Mesenchymal stem cell (in vitro differentiated cells and primary cell): ENCODE measurements around the gene RAP1GDS1.
"Not testable (repeated sequence)": the region's sequence is repeated elsewhere in the genome, so short reads cannot be mapped to it uniquely, and the experiment has no call there.

Experiments
- DNase-seq: peaks from one replicate; pipeline ENCODE4 v3.0.0-alpha.2; 2013
- H2AFZ ChIP-seq: one replicate; pipeline ENCODE4 v1.6.1; 2013; ENCODE audit warnings: low read depth, mild to moderate bottlenecking, control low read depth, inconsistent platforms, low read length, moderate library complexity
- H2AK5ac ChIP-seq: 2 replicates; pipeline ENCODE4 v1.6.1; 2013; ENCODE audit warnings: low read length, moderate library complexity, mild to moderate bottlenecking, inconsistent platforms; ENCODE audit not compliant: severe bottlenecking
- H2BK120ac ChIP-seq: one replicate; pipeline ENCODE4 v1.6.1; 2013; ENCODE audit warnings: low read depth, mild to moderate bottlenecking, inconsistent platforms, low read length, moderate library complexity
- H2BK12ac ChIP-seq, 2 experiments: one replicate each; pipeline ENCODE4 v1.6.1; 2013; ENCODE audit warnings: inconsistent platforms in 2 of 2, low read length in 2 of 2, mild to moderate bottlenecking in 2 of 2, moderate library complexity in 2 of 2, control low read depth in 1 of 2
- H2BK15ac ChIP-seq: one replicate; pipeline ENCODE4 v1.6.1; 2013; ENCODE audit warnings: mild to moderate bottlenecking, low read depth, inconsistent platforms; ENCODE audit not compliant: poor library complexity, severe bottlenecking
- H2BK5ac ChIP-seq: 2 replicates; pipeline ENCODE4 v1.6.1; 2013; ENCODE audit warnings: low read depth, mild to moderate bottlenecking, low read length, control low read depth, inconsistent platforms; ENCODE audit not compliant: poor library complexity, severe bottlenecking
- H3K14ac ChIP-seq, 2 experiments: one replicate each; pipeline ENCODE4 v1.6.1; 2013; ENCODE audit warnings: inconsistent platforms in 2 of 2, low read length in 2 of 2, control low read depth in 1 of 2, mild to moderate bottlenecking in 1 of 2, moderate library complexity in 1 of 2
- H3K18ac ChIP-seq, 2 experiments: one replicate each; pipeline ENCODE4 v1.6.1; 2013; ENCODE audit warnings: inconsistent platforms in 2 of 2, low read length in 2 of 2, control low read depth in 1 of 2, low read depth in 1 of 2, mild to moderate bottlenecking in 1 of 2
- H3K23ac ChIP-seq, 2 experiments: one replicate each; pipeline ENCODE4 v1.6.1; 2013; ENCODE audit warnings: inconsistent platforms in 2 of 2, low read length in 2 of 2, mild to moderate bottlenecking in 2 of 2, moderate library complexity in 2 of 2, control low read depth in 1 of 2
- H3K27ac ChIP-seq: 2 replicates; pipeline ENCODE4 v1.5.1; 2013; ENCODE audit warnings: mild to moderate bottlenecking, moderate library complexity, low read length, control low read depth, inconsistent platforms; ENCODE audit not compliant: poor library complexity, severe bottlenecking
- H3K27me3 ChIP-seq, 2 experiments: 2 replicates each; pipeline versions ENCODE4 v1.6.1 to v1.7.0; 2013; ENCODE audit warnings: low read length in 2 of 2, mild to moderate bottlenecking in 2 of 2, moderate library complexity in 2 of 2, control low read depth in 1 of 2, inconsistent platforms in 1 of 2; ENCODE audit not compliant: control insufficient read depth in 1 of 2, insufficient read depth in 1 of 2
- H3K36me3 ChIP-seq, 2 experiments: 2 replicates each; pipeline versions ENCODE4 v1.6.1 to v1.7.0; 2013; ENCODE audit warnings: low read length in 2 of 2, control low read depth in 1 of 2, inconsistent platforms in 1 of 2, low read depth in 1 of 2, mild to moderate bottlenecking in 1 of 2; ENCODE audit not compliant: insufficient read depth in 2 of 2, control insufficient read depth in 1 of 2
- H3K4ac ChIP-seq, 2 experiments: one replicate each; pipeline ENCODE4 v1.6.1; 2013; ENCODE audit warnings: inconsistent platforms in 2 of 2, low read length in 2 of 2, mild to moderate bottlenecking in 2 of 2, moderate library complexity in 2 of 2, control low read depth in 1 of 2, low read depth in 1 of 2
- H3K4me1 ChIP-seq: 2 replicates; pipeline ENCODE4 v1.6.1; 2013; ENCODE audit warnings: low read depth, low read length, control low read depth; ENCODE audit not compliant: control insufficient read depth, insufficient read depth
- H3K4me2 ChIP-seq: 2 replicates; pipeline ENCODE4 v1.6.1; 2013; ENCODE audit warnings: low read length, mild to moderate bottlenecking, inconsistent platforms; ENCODE audit not compliant: poor library complexity, severe bottlenecking
- H3K4me3 ChIP-seq, 2 experiments: 2 replicates each; pipeline versions ENCODE4 v1.5.1 to v1.7.0; 2013; ENCODE audit warnings: low read length in 2 of 2, mild to moderate bottlenecking in 2 of 2, control low read depth in 1 of 2, low read depth in 1 of 2; ENCODE audit not compliant: insufficient read depth in 1 of 2
- H3K79me1 ChIP-seq: replicated peaks from 2 replicates; pipeline ENCODE4 v1.6.1; 2013; ENCODE audit warnings: mild to moderate bottlenecking, control low read depth, low read length, inconsistent platforms; ENCODE audit not compliant: poor library complexity, severe bottlenecking
- H3K9ac ChIP-seq: 2 replicates; pipeline ENCODE4 v1.7.0; 2013; ENCODE audit warnings: mild to moderate bottlenecking, low read length, moderate library complexity
- H3K9me3 ChIP-seq: 2 replicates; pipeline ENCODE4 v1.7.0; 2013; ENCODE audit warnings: mild to moderate bottlenecking, low read length; ENCODE audit not compliant: control insufficient read depth
- H4K8ac ChIP-seq: one replicate; pipeline ENCODE4 v1.6.1; 2013; ENCODE audit warnings: inconsistent platforms, mild to moderate bottlenecking, low read length, moderate library complexity
- H4K91ac ChIP-seq: one replicate; pipeline ENCODE4 v1.6.1; 2013; ENCODE audit warnings: mild to moderate bottlenecking, low read length, inconsistent platforms
- WGBS: methylation state at CpG from one replicate; pipeline ENCODE4 v1.1.7; 2013; ENCODE audit warnings: mixed read lengths; 5-methylcytosine and 5-hydroxymethylcytosine counted together

The RAP1GDS1 gene

GRCh38 chr4:98287328-98287727 lies 26.1 kb downstream of the RAP1GDS1 start:
- Histone ChIP-seq H3K18ac (no peak overlapping the region), H4K8ac (no peak overlapping the region), H3K4me1 (peaks cover 4% of the 10 kb centered on the region), H3K4me2 (no peak overlapping the region), H2BK15ac (no peak overlapping the region), H3K9me3 (no peaks in the 10 kb centered on the region), H3K79me1 (peaks cover 10% of the 10 kb centered on the region), H2BK12ac (no peak overlapping the region), H3K23ac (no peak overlapping the region), H4K91ac (no peak overlapping the region), H2BK120ac (no peak overlapping the region), H3K4me3 (no peak overlapping the region), H3K27ac (no peak overlapping the region), H2AFZ (no peak overlapping the region), H3K36me3 (no peaks in the 10 kb centered on the region), H3K4ac (no peak overlapping the region), H3K27me3 (no peaks in the 10 kb centered on the region), H3K9ac (no peak overlapping the region), H2BK5ac (no peak overlapping the region), H3K14ac (no peak overlapping the region), H2AK5ac (no peak overlapping the region)
- DNase-seq = no peak

- H3K79me1 ChIP-seq = peaks cover 12% of the 10 kb centered on the region
- not testable (repeated sequence) for H2AK5ac ChIP-seq, H4K91ac ChIP-seq, H3K4me3 ChIP-seq, H2BK5ac ChIP-seq, H2BK15ac ChIP-seq, H3K27ac ChIP-seq, H2BK12ac ChIP-seq, H2BK120ac ChIP-seq, H3K36me3 ChIP-seq, H3K4me2 ChIP-seq, H3K4me1 ChIP-seq, H3K9me3 ChIP-seq, H3K9ac ChIP-seq, H3K4ac ChIP-seq, DNase-seq, H3K18ac ChIP-seq, H3K23ac ChIP-seq, H2AFZ ChIP-seq, H4K8ac ChIP-seq, H3K27me3 ChIP-seq, H3K14ac ChIP-seq
- 100% methylated on average over 3 of the region's 3 CpGs for WGBS
These were observed 27.5 kb downstream of the RAP1GDS1 start for GRCh38 chr4:98288671-98289070.

- H4K8ac ChIP-seq = no peak overlapping the region
- no CpG with 5 or more reads among the region's 1 CpG for WGBS
- DNase-seq = no peak
These were observed 28.2 kb downstream of the RAP1GDS1 start for GRCh38 chr4:98289375-98289774.

GRCh38 chr4:98290511-98290910 lies 29.3 kb downstream of the RAP1GDS1 start:
- 95% methylated on average over 2 of the region's 2 CpGs for WGBS

More at GRCh38 chr4:98289375-98289774, 28.2 kb downstream of the RAP1GDS1 start:
- peaks cover 12% of the 10 kb centered on the region for H3K79me1 ChIP-seq
- H3K9ac ChIP-seq = no peak overlapping the region
- H3K4ac ChIP-seq = no peak overlapping the region
- no peaks in the 10 kb centered on the region for H3K9me3 ChIP-seq
- H3K4me1 ChIP-seq = peaks cover 4% of the 10 kb centered on the region
- no peak overlapping the region for H2BK5ac ChIP-seq
- H4K91ac ChIP-seq = no peak overlapping the region
- H3K4me2 ChIP-seq = no peak overlapping the region
- no peak overlapping the region for H3K18ac ChIP-seq
- H2BK15ac ChIP-seq = no peak overlapping the region
- H3K14ac ChIP-seq = no peak overlapping the region
- H3K23ac ChIP-seq = no peak overlapping the region
- no peak overlapping the region for H3K4me3 ChIP-seq
- no peaks in the 10 kb centered on the region for H3K27me3 ChIP-seq
- H2BK12ac ChIP-seq = no peak overlapping the region
- H3K36me3 ChIP-seq = peaks cover 0 to 11% of the 10 kb centered on the region in 2 experiments
- H2AK5ac ChIP-seq = no peak overlapping the region
- no peak overlapping the region for H2BK120ac ChIP-seq
- H3K27ac ChIP-seq = no peak overlapping the region
- H2AFZ ChIP-seq = no peak overlapping the region

More at GRCh38 chr4:98290511-98290910, 29.3 kb downstream of the RAP1GDS1 start:
- H2BK5ac ChIP-seq = no peak overlapping the region
- no peaks in the 10 kb centered on the region for H3K27me3 ChIP-seq
- H3K79me1 ChIP-seq = peaks cover 10% of the 10 kb centered on the region
- H2AFZ ChIP-seq = no peak overlapping the region
- H3K9ac ChIP-seq = no peak overlapping the region
- no peak overlapping the region for H3K18ac ChIP-seq
- H3K4me1 ChIP-seq = no peaks in the 10 kb centered on the region
- H3K4ac ChIP-seq = no peak overlapping the region
- H3K23ac ChIP-seq = no peak overlapping the region
- no peak overlapping the region for H2BK120ac ChIP-seq
- H2AK5ac ChIP-seq = no peak overlapping the region
- peak; percentile 30 for DNase-seq
- no peak overlapping the region for H4K8ac ChIP-seq
- no peaks in the 10 kb centered on the region for H3K9me3 ChIP-seq
- no peak overlapping the region for H4K91ac ChIP-seq
- H3K14ac ChIP-seq = no peak overlapping the region
- peaks cover 0 to 22% of the 10 kb centered on the region in 2 experiments for H3K36me3 ChIP-seq
- no peak overlapping the region for H2BK15ac ChIP-seq
- H3K4me2 ChIP-seq = no peak overlapping the region
- no peak overlapping the region for H3K27ac ChIP-seq
- H3K4me3 ChIP-seq = no peak overlapping the region
- H2BK12ac ChIP-seq = no peak overlapping the region
